Coronary artery (tissue), 2 donors: ENCODE results near the gene LYSMD2.

ENCODE experiments used
- DNase-seq: peaks from one replicate; pipeline ENCODE4 v3.0.0-alpha.2; 2017; ENCODE audit warnings: low spot score
- H3K27ac ChIP-seq, 2 donors: fragments of 200-600 bp; sonication (generic); one replicate each; pipeline ENCODE4 v1.5.1; 2016 to 2019
- H3K4me3 ChIP-seq: fragments of 200-600 bp; sonication (generic); 2 replicates; pipeline ENCODE4 v1.5.1; 2016; ENCODE audit warnings: mild to moderate bottlenecking, moderate library complexity
- CTCF ChIP-seq: fragments of 200-600 bp; sonication (generic); IDR thresholded peaks from one replicate; pipeline ENCODE4 v1.5.1; 2019; ENCODE audit warnings: antibody characterized with exemption

LYSMD2 gene

GRCh38 chr15:51775967-51776816 is 38.7 kb upstream of the LYSMD2 start:
- H3K4me3 ChIP-seq, result no peak overlapping the region
- H3K27ac ChIP-seq, result no peak overlapping the region
- peak; percentile 51 for TF ChIP-seq CTCF
- DNase-seq, result no peak

GRCh38 chr15:51774916-51775315 is 37.5 kb upstream of the LYSMD2 start:
- TF ChIP-seq CTCF, result no peak
- DNase-seq, result no peak
- H3K27ac ChIP-seq, result no peak overlapping the region

GRCh38 chr15:51771773-51772172 is 34.3 kb upstream of the LYSMD2 start:
- no peak overlapping the region for H3K27ac ChIP-seq
- TF ChIP-seq CTCF, result no peak
- no peak overlapping the region for H3K4me3 ChIP-seq
- no peak for DNase-seq

More at GRCh38 chr15:51774916-51775315, 37.5 kb upstream of the LYSMD2 start:
- no peak overlapping the region for H3K4me3 ChIP-seq

- H3K4me3 ChIP-seq, result no peak overlapping the region
- TF ChIP-seq CTCF, result no peak
Measured at GRCh38 chr15:51770902-51771301, 33.4 kb upstream of the LYSMD2 start.

GRCh38 chr15:51768018-51768417 is 30.6 kb upstream of the LYSMD2 start:
- DNase-seq, result no peak
- Histone ChIP-seq H3K4me3 (no peak overlapping the region), H3K27ac (no peak overlapping the region)
- no peak for TF ChIP-seq CTCF

More at GRCh38 chr15:51770902-51771301, 33.4 kb upstream of the LYSMD2 start:
- no peak overlapping the region for H3K27ac ChIP-seq
- no peak for DNase-seq

- Histone ChIP-seq H3K27ac (no peak overlapping the region), H3K4me3 (no peak overlapping the region)
- no peak for TF ChIP-seq CTCF
- no peak for DNase-seq
Measured at GRCh38 chr15:51766341-51766740, 28.9 kb upstream of the LYSMD2 start.

GRCh38 chr15:51765751-51766150 is 28.3 kb upstream of the LYSMD2 start:
- H3K4me3 ChIP-seq, result no peak overlapping the region
- DNase-seq, result no peak
- no peak for TF ChIP-seq CTCF
- no peak overlapping the region for H3K27ac ChIP-seq
